ENCODE data around the gene TMEM54.
A peak's percentile ranks its signal among the peaks of the same experiment; 100 is the strongest.

The TMEM54 gene

GRCh38 chr1:32864375-32865019 lies 36.7 kb downstream of the TMEM54 start:
- DNase-seq (ENCODE audit: low read depth) = no peak

DNA sequence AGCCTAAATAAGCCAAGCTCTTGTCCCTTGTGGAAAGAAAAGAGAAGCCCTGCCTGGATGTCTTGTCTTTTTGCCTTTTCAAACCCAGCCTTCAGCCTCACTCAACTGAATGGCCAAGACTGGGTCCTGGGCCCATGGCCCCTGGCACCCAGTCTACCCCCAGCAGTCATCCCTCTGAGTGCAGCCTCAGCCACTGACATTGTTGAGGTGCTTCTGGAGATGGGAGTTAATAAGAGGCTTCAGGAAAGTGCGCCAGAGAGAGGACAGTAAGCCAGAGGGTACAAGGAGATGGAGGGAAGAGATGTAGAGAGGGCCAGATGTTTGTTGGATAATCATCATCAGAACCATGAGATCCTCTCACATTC lies 37.3 kb downstream of the TMEM54 start:
- DNase-seq (ENCODE audit: low read depth) = no peak

DNA sequence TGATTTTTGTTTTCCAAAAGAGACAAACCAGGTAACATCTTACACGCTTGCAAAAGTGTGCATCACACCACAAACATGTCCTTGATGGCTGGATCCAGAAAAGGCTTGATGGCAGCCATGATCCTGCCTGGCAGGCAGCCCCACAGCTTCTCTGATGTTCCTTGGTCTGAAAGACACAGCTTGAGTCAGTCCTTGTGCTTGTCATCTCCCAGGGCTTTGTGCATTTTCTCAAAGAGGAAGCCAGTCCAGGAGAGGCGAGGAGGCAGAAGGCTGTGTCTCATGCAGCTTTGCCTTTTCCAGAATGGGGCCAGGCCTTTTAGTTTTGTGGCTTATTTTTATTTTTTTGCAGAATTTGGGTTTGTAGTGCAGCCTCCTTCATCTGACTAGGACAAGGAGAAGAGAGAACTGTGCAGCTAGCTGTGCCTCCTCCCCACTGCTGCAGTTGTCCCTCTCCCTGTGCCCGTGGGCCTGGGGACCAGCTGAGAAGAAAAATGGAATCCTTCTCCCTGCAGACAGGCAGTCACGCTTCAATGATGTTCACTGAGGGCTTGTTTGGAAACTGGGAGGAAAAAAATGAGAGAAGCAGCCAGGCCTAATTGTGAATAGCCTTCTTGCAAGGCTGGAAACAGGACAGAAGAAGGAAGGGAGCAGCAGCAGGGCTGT lies 37.8 kb downstream of the TMEM54 start:
- no peak for DNase-seq (ENCODE audit: low read depth)

DNA sequence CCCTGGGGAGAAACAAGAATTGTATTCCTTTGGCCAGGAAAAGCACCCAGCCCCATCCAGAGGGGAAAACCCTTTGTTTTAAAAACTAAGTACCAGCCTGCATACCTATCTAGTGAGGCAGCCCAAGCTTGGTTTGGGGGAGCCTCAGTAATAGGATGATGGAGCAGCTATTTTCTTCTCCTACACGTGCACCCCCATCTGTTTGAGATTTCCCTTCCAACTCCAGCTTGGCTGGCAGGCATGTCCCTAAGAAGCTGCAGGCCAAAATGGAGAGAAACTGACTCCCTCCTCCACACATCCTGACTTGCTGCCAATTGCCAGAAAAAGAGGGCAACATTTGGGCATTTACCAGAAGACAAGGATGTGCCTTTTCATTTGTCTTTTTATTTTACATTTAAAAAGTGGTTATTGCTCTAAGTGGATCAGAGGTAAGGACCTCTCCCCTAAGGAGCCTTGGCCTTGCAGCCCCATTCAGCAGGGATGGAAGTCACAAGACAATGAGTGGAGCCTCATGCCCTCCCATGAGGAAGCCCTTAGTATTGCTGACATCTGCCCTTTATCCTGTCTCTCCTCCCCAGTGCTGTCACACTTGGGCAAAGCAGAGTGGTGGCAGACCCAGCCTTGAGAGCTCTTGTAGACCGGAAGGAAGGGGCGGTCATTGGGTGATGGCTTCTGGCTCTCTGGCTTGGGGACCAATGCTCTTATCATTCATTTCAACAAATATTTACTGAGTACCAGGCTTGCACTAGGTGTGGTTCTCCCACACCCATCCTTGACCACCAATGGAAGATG lies 39.1 kb downstream of the TMEM54 start:
- peak; percentile 41 for DNase-seq (ENCODE audit: low read depth)

DNA sequence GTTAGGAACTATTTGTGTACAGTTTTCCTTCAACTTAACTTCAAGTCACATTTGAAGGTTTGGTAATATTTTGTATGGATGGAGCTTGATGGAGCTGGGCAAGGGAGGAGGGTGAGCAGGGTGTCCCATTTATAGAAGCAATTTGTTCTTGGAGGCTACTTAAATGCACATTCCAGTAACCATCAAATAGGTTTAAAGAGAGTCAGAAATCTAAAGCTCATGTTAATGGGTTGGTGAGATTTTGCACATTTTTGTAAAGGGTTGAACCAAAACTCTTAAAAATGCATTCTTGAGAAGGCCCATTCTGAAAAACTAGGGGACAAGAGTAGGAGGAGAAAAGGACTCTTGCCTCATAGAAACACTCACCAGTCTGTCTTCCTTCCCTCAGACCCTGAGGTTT lies 40.6 kb downstream of the TMEM54 start:
- DNase-seq (ENCODE audit: low read depth) = no peak

GRCh38 chr1:32859915-32860314 lies 41.3 kb downstream of the TMEM54 start:
- no peak for DNase-seq (ENCODE audit: low read depth)

GRCh38 chr1:32858791-32859190 lies 42.4 kb downstream of the TMEM54 start:
- DNase-seq (ENCODE audit: low read depth) = no peak

- no peak for DNase-seq (ENCODE audit: low read depth)
These were observed 43.1 kb downstream of the TMEM54 start for GRCh38 chr1:32858136-32858535.

GRCh38 chr1:32855861-32856617 lies 45.1 kb downstream of the TMEM54 start:
- no peak for DNase-seq (ENCODE audit: low read depth)

GRCh38 chr1:32848354-32849063 lies 52.7 kb downstream of the TMEM54 start:
- DNase-seq (ENCODE audit: low read depth) = no peak

All from ELR (cell line).